Measurements from ENCODE around the gene ADAM33. TPM values are rescaled to one million over a fixed set of nuclear protein-coding genes. Genes with fewer than 3 reads are reported as not detected.

ADAM33 gene
- total RNA-seq, 6 experiments from 2014 or later: 0.24 to 0.51 (median 0.45) TPM

DNA sequence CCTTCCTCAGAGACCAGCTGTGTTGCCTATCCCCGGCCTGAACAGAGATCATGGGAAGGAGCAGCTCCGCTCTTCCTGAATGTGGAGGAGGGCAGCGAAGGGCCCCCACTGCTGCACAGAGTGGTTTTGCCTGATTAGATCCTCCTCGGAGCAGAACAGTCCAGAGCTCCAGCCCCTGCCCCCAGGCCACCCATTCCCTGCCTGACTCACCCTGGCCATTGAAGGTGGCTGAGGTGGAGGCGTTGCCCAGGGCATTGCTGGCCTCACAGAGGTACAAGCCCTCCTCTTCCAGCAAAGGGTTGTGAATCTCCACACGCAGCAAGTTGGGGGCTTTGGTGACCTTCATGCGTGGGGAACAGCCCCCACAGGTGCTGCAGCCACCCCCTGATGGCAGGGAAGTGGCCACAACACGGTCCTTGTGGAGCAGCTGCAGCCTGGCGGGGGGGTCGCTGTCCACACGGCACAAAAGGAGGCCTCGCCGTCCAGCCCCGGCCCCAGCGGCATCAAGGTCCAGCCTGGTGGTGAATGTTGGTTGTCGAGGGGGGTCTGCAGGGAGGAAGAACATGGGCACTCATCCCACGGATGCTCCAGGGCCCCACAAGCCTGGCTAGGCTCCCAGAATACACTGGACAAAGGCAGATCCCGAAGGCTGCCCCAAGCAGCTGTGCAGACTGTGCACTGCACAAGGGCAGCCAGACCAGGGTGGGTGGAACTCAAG, 15.9 kb upstream of the ADAM33 start:
- intact Hi-C loops (cut with DNase I): no loop called here
- no peaks in the 10 kb centered on the region for H3K36me3 ChIP-seq
- WGBS (ENCODE audit: insufficient coverage, low coverage, low lambda C conversion rate, missing lambda C conversion rate): 87% methylated on average over 3 of the region's 18 CpGs
- H3K4me3 ChIP-seq: no peak overlapping the region
- no peaks in the 10 kb centered on the region for H3K27me3 ChIP-seq
- no peak for DNase-seq
- H3K27ac ChIP-seq: no peak overlapping the region
- no peaks in the 10 kb centered on the region for H3K9me3 ChIP-seq
- no peaks in the 10 kb centered on the region for H3K4me1 ChIP-seq
- ATAC-seq: no peak
- TF ChIP-seq CTCF (IDR thresholded peaks at IDR 0.05) (no peak), POLR2A (IDR thresholded peaks at IDR 0.05) (no peak)

GRCh38 chr20:3696745-3697587, 15.2 kb upstream of the ADAM33 start:
- DNase-seq (no peak), ATAC-seq (no peak)
- Histone ChIP-seq H3K27me3 (no peaks in the 10 kb centered on the region), H3K36me3 (no peaks in the 10 kb centered on the region), H3K27ac (no peak overlapping the region), H3K9me3 (no peaks in the 10 kb centered on the region), H3K4me3 (no peak overlapping the region), H3K4me1 (no peaks in the 10 kb centered on the region)
- no peak for TF ChIP-seq CTCF (IDR thresholded peaks at IDR 0.05)
- TF ChIP-seq POLR2A (IDR thresholded peaks at IDR 0.05): no peak
- WGBS (ENCODE audit: insufficient coverage, low coverage, low lambda C conversion rate, missing lambda C conversion rate): 90% methylated on average over 7 of the region's 15 CpGs
- intact Hi-C loops (cut with DNase I): no loop called here

DNA sequence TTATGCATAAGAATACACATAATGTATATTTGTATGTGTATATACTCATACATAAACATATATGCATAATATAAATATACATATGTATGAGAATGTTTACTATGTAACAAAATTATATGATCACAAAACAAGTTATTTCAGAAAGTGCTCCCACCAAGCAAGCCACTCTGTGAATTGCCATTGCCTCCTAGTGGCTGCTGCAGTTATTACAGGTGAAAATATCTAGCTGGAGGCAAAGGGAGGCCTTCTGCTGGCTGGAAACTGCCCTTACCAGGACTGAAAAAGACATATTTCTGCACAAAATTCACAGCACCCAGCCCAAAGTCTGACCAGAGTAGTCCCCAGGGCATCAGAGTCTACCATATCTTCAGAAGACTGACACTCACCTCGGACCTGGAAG, 14.4 kb upstream of the ADAM33 start:
- Histone ChIP-seq H3K4me1 (no peaks in the 10 kb centered on the region), H3K9me3 (no peaks in the 10 kb centered on the region), H3K27me3 (no peaks in the 10 kb centered on the region), H3K27ac (no peak overlapping the region), H3K36me3 (no peaks in the 10 kb centered on the region), H3K4me3 (no peak overlapping the region)
- no peak for TF ChIP-seq POLR2A (IDR thresholded peaks at IDR 0.05)
- peak in 1 of 4 donors; percentile 27 for TF ChIP-seq CTCF (IDR thresholded peaks at IDR 0.05)
- intact Hi-C loops (cut with DNase I): no loop called here
- ATAC-seq (no peak), DNase-seq (no peak)
- WGBS (ENCODE audit: insufficient coverage, low coverage, low lambda C conversion rate, missing lambda C conversion rate): 67% methylated on average over 1 of the region's 1 CpG

- H3K4me3 ChIP-seq: no peak overlapping the region
- H3K9me3 ChIP-seq: no peaks in the 10 kb centered on the region
- intact Hi-C loops (cut with DNase I): no loop called here
- H3K27ac ChIP-seq: no peak overlapping the region
- no peak for TF ChIP-seq CTCF (IDR thresholded peaks at IDR 0.05)
- DNase-seq: no peak
- ATAC-seq: no peak
- WGBS (ENCODE audit: insufficient coverage, low coverage, low lambda C conversion rate, missing lambda C conversion rate): 60% methylated on average over 1 of the region's 5 CpGs
- no peaks in the 10 kb centered on the region for H3K36me3 ChIP-seq
- H3K27me3 ChIP-seq: no peaks in the 10 kb centered on the region
- H3K4me1 ChIP-seq: no peaks in the 10 kb centered on the region
Measured at GRCh38 chr20:3694864-3695263, 13.1 kb upstream of the ADAM33 start.

Data from right lobe of liver (tissue), 6 donors.